ENCODE results near the gene PPARD.

- no peak for TF ChIP-seq CTCF (conservative IDR thresholded peaks at IDR 0.05; ENCODE audit: low read depth, low read length)
- no peak for TF ChIP-seq EZH2 (IDR thresholded peaks at IDR 0.05; ENCODE audit: borderline replicate concordance, low read depth, low read length, poor library complexity, severe bottlenecking)
Observed at GRCh38 chr6:35402856-35403191, 60.5 kb downstream of the PPARD start.

All from A673 (cell line).